HG03575 (cell line): ENCODE data around the gene DISP2.

Source experiments
- ATAC-seq: cut with Tn5 transposase; IDR thresholded peaks from one replicate; pipeline ENCODE4 v1.9.1; 2021; ENCODE audit not compliant: unreplicated experiment, insufficient number of reproducible peaks, low FRiP score; ENCODE audit errors: extremely low read depth

Gene DISP2

DNA sequence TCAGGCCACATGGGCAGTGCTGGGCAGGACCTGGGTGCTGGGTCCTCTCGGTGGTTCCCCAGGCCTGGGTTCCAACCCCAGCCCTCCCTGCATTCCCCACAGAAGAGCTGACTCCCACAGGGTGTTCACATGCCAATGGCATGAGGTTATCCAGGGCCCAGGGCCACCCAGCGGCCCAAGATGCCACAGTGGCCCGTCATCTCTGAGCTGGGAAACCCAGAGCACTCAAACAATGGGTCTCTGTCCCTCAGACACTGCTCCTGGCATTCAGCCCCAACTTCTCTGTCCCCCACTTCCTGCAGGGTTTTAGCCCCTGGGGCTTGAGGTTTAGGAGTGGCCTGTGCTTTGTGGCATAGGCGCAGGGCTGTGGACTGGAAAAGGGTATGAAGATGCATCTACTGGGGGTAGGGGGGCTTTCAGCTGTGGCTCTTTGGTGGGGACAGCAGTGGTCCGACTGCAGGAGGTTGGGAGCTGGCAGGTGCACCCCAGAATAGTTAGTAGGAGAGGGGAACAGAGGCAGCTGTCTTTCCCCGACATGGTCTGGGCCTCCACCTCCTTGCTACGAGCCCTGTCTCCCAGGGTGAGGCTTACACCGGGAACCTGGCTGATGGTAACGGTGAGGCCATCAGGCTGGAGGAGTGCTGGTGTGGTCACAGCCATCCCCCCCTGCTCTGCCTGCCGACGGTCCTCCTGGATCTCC lies 18.9 kb upstream of the DISP2 start:
- no peak for ATAC-seq

DNA sequence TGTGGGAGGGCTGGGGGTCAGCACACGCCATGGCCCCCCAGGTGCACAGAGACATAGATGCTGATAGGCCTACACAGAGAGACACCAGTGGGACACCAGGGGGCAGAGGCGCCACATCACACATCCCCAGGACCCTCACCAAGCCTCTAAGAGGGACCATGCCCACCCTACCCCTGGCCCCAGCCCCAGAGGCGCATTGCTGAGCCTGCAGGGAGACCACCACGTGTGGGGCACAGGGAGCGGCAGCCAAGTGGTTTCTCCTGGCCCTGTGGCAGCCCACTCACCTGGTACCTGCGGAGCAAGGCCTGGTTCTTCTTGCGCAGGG lies 18.4 kb upstream of the DISP2 start:
- no peak for ATAC-seq

DNA sequence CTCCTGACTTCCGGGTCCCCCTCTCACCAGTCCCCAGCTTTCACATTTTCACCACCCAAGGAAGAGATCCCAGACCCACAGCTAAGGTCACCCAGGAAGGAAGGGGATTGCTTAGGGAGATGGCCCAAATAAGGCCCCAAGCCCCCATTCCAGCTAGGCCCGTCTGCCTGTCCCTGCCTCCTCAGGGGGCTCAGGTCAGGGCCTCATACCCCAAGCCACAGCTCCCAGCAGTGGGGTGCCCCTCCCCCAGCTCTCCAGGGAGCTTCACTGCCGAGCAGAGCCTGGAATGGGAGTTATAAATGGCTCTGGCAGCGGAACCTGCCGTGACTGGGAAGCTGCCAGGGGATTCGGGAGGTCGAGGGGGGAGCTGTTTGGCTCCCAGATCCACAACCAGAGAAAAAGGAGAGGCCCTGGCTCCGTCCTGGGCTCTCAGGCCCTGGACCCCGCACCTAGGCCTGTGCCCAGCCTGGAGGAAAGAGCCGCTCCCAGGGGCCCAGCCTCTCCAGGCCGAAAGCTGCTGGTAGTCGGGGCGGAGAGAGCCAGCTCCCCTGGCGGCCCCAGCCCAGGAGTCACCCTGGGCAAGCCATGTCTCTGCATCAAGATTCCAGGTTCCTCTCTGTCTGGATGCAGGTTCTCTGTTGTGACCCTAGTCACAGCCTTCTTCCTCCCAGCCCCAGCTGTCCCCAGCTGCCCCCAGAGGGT lies 17.8 kb upstream of the DISP2 start:
- ATAC-seq, result no peak

- no peak for ATAC-seq
Measured at GRCh38 chr15:40340740-40341400, 17.1 kb upstream of the DISP2 start, which contains the start of gene CCDC9B. Gene CCDC9B, minus strand, starts transcription at chr15:40340939. Its CDS starts 120 bp downstream, at chr15:40340819.

DNA sequence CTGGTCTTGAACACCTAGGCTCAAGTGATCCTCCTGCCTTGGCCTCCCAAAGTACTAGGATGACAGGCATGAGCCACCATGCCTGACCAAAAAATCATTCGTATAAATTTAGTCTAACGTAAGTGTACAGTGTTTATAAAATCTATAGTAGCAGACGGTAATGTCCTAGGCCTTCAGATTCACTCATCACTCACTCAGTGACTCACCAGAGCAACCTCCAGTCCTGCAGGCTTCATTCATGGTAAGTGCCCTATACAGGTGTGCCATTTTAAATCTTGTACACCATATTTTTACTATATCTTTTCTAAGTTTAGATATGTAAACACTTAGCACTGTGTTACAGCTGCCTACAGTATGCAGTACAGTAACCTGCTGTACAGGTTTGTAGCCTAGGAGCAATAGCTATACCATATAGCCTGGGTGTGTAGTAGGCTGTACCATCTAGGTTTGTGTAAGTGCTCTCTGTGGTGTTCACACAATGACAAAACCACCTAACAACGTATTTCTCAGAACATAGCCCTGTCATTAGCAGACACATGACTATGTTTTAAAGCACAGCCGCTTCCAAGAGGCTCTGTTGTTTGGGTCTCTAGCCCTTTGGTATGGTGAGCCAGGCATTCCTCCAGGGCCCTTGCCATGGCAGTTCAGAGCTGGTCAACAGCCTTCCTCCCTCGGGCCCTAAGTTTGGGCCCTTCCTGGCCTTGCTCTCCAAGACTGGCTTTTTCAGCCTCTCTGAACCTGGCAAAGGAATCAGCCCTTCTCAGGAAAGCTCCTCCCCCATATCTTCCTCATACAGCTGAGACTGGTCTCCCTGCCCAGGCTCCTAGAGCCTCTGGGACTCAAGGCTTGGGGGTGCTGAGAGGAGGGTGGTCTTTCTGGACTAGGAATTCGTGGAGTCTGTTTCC lies 15.4 kb upstream of the DISP2 start:
- no peak for ATAC-seq

GRCh38 chr15:40343512-40343911 lies 14.5 kb upstream of the DISP2 start:
- no peak for ATAC-seq

- no peak for ATAC-seq
Measured at GRCh38 chr15:40344217-40344616, 13.8 kb upstream of the DISP2 start.

GRCh38 chr15:40344631-40345120 lies 13.3 kb upstream of the DISP2 start:
- no peak for ATAC-seq

GRCh38 chr15:40345225-40345866 lies 12.7 kb upstream of the DISP2 start:
- ATAC-seq, result no peak

GRCh38 chr15:40345867-40346578 lies 12.0 kb upstream of the DISP2 start:
- no peak for ATAC-seq

DNA sequence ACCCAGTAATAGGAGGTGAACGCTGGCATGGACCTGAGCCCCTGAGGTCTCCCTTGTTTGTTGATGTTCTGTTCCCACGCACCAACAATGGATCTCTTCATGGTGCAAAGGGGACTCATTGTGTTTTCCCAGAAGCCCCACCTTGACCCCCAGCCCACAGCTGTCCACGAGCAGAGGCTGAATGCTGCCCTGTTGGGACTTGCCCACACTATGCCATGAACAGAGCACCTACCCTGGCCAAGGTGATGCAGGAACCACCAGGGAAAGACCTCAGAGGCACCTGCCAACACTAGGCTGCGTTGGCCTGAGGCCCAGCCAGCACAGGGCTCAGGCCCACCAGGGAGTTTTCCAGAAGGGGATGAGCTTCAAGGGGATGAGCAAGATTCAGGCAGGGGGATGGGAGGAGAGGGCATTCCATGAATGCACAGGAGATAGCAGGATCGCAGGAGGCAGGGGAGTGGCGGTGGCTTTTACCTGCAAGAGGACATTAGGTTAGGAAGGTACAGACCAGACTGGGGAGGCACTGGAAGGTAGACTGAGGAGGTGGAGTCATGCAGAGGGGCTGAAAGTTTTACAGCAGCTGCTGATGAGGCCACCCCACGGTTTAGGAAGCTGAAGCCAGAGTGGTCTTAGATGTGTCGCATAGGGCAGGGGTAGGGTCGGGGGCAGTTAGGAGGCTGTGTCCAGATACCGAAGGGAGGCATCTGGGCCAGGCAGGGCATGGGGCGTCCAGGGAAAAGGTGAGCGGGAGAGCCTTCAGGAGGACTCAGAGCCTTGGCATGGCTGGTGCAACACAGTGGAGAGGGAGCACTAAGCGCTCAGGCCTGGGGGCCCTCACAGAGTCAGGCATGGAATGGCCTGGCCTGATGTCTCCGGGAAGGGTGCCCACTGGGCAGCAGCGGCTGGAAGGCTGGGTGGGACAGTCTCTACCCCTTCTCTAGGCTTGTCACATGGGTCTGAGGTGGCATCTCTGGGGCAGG lies 11.2 kb upstream of the DISP2 start:
- ATAC-seq, result no peak

GRCh38 chr15:40347559-40348473 lies 10.2 kb upstream of the DISP2 start:
- no peak for ATAC-seq

DNA sequence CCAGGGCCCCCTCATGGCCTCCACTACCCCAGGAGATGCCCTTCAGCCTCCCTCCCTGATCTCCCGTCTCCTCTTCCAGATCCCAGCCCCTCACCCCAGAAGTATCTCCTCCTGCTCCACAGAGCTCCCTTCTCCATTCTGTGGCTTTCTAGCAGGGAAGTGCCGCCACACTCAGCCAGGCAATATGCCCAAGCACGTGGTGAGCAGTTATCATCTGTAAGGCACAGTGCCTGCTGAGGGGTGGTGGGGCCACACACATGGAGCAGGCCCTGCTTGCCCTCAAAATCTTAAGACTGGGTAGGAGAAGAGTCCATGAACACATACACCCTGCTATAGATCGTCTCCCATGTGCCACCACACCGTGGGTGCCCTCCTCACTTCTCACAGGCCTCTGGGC lies 9.5 kb upstream of the DISP2 start:
- ATAC-seq, result no peak

GRCh38 chr15:40349163-40349562 lies 8.9 kb upstream of the DISP2 start:
- ATAC-seq, result no peak

DNA sequence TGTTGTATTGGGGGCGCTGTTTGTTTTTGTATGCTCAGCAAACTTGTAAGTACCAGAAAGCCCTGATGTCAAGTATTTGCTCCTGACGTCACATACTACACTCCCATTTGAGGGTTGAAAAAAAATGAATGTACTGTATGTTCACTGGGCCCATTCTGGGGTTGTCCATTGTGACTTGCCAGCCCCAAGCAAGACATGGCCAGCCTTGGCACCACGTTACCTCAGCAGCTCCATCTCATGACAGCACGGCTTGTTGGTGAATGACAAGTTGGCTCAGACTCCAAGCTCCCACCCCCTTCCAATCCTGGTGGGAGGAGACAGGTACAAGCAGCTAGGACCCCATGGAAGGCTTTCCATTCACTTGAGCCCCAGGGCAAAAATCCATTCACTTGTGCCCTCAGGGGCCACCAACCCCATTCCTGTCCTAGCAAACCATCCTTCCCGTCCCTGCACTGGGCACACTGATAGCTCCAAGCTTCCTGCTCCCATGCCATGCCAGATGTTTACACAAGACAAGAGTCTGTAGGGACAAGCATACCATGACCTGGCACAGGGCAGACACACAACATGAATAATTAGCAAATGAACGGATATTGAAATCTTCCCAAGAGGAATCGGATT lies 5.6 kb upstream of the DISP2 start:
- ATAC-seq, result no peak

DNA sequence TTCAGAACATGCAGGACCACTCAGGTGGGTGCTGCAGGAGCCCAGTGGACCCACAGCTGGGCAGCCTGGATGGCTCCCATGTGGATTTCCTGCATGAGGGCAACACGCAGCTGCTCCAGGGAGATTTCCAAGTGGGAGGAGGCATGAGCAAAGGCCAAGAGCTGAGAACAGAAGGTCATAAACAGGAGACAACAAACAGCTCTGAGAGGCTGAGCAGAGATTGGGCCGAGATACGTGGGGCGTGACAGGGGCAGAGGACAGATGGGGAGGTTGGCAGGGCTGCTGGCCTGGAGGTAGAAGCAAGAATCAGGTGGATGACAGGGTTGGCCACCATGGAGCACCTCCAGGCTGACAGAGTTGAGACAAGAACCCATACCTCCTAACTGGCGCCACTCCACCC lies 4.3 kb upstream of the DISP2 start:
- ATAC-seq, result no peak
